Measurements from ENCODE around the gene FAF1.

- TF ChIP-seq FOXA1 (IDR thresholded peaks at IDR 0.05) = no peak
- no peak for TF ChIP-seq FOXM1 (IDR thresholded peaks at IDR 0.05; ENCODE audit: borderline replicate concordance)
- no peak for TF ChIP-seq SP1 (IDR thresholded peaks at IDR 0.05)
- TF ChIP-seq BHLHE40 (IDR thresholded peaks at IDR 0.05; ENCODE audit: borderline replicate concordance) = no peak
- TF ChIP-seq SUZ12 (IDR thresholded peaks at IDR 0.05) = no peak
Observed at GRCh38 chr1:50438945-50439344, 521.1 kb downstream of the FAF1 start.
